Endometrium (tissue), 2 donors: ENCODE data around the gene RSRC2.
"Not testable (repeated sequence)": the region's sequence is repeated elsewhere in the genome, so short reads cannot be mapped to it uniquely, and the experiment has no call there.

Source experiments
- FAIRE-seq: peaks from 2 replicates; lab custom pipeline; 2012; peaks lifted over from hg19 to GRCh38; lab: Jason Lieb, UNC
- donor health status: control.
- donor health status: control.

Gene RSRC2

DNA sequence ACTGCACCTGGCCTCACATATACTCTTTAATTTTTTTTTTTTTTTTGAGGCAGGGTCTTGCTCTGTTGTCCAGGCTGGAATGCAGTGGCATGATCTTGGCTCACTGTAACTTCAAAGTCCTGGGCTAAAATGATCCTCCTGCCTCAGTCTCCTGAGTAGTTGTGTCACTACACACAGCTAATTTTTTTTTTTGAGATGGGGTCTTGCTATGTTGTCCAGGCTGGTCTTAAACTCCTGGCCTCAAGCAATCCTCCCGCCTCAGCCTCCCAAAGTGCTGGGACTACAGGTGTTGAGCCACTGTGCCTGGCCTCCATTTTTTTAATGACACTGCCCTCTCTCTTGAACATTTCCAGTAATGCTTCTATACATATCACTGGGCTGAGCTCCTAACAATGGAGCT is 42.4 kb downstream of the RSRC2 start:
- not testable (repeated sequence) for FAIRE-seq

DNA sequence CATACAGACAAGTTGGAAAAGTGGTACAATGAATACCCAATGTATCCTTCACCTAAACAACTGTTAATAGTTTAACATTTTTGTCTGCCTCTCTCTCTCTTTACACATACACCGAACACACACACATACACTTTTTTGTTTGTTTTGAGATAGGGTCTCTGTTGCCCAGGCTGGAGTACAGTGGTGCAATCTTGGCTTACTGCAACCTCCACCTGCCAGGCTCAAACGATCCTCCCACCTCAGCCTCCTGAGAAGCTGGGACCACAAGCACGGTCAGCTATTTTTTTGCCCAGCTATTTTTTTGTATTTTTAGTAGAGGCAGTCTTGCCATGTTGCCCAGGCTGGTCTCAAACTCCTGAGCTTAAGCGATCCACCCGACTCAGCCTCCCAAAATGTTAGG is 42.8 kb downstream of the RSRC2 start:
- FAIRE-seq, result no peak

DNA sequence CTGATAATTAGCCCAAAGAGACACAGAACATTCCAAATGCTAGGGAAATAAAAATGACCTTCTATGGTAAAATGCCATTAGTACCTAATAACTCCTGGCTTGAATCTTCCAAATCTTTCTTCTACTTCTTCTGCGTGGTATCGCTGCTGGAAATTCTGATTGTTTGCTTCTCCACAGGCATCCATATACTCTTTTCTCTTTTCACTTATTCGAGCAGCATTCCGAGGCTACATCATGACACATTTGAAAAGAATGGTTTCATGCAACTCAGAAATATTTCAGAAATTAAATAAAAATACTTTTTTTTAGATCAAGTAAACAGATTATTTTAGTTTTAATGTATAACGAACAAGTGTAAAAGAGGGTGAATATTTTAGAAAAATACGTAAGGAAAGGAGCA is 44.9 kb downstream of the RSRC2 start:
- no peak for FAIRE-seq

DNA sequence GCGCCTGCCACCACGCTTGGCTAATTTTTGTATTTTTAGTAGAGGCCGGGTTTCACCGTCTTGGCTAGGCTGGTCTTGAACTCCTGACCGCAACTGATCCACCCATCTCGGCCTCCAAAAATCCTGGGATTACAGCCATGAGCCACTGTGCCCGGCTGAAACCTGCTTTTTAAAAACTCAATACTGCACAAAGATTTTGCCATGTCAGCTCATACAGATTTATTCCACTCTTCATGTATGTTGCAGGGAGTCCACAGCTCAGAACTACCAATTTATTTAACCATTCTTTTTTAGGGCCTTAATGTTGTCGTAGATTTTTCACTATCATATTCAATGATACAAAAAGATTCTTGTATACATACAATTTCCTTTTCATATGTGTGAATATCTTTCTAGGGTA is 46.0 kb downstream of the RSRC2 start:
- FAIRE-seq, result no peak

DNA sequence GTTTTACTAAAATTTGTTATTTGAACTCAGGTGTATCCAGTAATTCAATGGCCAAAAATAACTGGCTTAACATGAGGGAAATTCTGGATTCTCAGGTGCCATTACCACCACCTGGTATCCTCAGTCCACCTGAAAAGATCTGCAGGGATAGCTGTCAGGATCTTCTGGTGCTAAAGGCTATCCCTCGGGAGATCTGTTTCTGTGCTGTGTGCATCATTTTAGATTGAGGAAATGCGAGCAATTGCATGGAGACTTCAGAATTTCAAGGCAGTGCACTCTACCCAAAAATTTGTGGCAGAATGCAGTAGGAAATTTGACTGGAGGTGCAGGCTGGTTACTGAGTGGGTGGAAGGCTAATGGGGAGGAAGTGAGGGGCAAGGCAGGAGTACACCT is 52.4 kb downstream of the RSRC2 start:
- no peak for FAIRE-seq

DNA sequence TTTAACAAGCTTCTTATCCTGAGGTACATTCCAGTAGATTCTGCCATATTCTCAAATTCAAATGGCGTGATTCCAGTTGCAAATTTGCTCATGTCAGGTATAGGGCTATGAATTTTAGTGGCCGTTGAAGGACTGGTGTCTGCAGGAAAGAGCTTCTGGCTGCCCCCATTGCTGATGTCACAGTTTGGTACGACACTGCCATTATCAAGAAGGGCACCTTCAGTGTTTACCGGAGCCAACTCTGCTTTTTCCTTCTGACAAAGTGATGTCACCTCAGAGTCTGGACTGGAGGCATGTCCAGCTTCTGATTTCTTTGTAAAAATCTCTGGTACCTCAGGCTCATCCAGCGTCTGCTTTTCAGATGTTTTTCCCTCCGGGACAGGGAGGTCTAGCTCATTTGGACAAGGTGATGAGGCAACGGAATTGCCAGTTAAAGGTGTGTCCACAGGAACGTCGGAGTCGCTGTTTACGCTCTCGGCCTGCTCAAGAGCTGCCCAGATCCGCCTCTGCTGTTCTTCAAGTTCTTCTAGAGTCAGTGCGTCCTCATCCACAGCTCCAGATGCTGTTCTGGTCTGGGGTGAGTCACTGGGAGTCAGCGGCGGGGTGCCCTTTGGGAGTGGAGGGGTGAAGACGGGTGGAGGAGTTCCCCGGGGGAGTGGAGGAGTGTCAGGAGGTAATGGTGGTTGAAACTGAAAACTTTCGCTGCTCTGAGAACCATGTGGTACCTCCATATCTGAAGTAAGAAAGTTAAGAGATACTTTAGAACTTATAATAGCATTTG is 53.0 kb downstream of the RSRC2 start:
- FAIRE-seq, result no peak

DNA sequence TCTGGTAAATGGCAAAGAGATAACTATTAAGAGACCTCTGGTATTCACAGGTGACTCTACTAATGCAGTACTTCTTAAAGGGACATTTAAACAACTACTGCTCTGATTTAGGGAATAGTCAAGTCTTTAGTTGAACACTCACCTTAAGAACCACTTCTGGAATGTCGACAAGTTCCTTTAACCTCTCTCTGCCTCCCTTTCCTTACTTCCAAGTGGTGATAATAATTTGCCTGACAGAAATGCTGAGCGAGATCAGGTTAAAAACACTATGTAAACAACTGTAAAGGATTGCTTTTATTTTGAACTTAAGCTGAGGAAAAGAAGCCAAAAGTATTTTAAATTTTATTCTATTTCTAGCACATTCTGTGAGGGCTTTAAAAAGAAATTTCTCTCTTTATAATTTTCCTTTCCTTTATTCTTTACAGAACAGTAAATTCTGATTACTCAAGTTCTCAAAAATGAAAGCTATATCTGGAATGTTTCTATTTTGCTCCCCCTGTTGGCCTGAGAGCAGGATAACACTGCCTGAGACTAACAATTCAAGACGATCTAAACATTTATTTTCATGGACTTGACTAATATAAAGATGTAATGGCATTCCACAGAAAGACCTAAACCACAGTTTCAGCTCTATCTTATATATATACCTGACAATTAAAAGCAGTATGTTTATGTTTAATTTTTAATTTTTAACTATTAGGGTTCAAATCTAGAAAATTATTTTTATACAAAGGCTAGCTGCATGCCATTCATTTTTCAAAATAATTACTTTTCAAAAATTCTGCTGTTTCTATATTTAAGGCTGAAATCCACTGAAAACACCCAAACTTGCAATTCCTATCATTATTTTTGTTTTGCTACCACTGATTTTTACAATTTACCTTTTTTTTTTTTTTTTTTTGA is 55.2 kb downstream of the RSRC2 start:
- peak; percentile 58 for FAIRE-seq

DNA sequence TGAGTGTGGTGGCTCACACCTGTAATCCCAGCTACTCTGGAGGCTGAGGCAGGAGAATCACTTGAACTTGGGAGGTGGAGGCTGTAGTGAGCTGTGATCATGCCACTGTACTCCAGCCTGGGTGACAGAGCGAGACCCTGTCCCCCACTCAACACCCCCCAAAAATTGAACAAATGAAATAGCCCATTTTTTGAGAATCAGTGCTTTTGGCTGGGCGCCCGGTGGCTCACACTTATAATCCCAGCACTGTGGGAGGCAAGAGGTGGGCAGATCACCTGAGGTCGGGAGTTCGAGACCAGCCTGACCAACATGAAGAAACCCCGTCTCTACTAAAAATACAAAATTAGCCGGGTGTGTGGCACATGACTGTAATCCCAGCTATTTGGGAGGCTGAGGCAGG is 56.2 kb downstream of the RSRC2 start:
- not testable (repeated sequence) for FAIRE-seq

DNA sequence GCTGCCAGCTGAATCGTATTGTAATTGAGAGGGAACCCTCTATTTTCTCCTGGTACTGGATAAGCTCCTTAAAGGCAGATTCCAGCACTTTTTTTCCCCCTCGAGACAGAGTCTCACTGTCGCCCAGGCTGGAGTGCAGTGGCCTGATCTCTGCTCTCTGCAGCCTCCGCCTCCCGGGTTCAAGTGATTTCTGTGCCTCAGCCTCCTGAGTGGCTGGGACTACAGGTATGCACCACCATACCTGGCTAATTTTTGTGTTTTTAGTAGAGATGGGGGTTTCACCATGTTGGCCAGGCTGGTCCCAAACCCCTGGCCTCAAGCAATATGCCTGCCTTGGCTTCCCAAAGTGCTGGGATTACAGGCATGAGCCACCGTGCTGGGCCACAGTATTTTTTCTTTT is 56.9 kb downstream of the RSRC2 start:
- FAIRE-seq, result not testable (repeated sequence)

DNA sequence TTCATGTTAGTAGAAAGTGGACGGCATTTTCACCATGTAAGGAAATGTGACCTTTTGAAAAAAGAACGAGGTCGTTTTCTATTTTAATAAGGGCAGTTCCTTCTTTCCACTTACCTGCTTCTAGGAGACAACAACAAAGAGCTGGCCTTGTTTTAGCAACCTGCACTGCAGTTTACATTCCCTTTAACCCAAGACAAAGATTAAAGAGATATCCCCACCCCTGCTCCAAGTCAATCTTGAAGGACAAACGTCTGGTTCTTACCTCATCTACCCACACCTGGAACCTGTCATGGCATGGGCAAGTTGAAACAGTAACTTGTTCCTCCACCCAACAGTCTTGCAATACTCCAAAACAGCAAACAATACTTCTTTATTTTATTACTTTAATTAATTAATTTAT is 58.8 kb downstream of the RSRC2 start:
- no peak for FAIRE-seq

DNA sequence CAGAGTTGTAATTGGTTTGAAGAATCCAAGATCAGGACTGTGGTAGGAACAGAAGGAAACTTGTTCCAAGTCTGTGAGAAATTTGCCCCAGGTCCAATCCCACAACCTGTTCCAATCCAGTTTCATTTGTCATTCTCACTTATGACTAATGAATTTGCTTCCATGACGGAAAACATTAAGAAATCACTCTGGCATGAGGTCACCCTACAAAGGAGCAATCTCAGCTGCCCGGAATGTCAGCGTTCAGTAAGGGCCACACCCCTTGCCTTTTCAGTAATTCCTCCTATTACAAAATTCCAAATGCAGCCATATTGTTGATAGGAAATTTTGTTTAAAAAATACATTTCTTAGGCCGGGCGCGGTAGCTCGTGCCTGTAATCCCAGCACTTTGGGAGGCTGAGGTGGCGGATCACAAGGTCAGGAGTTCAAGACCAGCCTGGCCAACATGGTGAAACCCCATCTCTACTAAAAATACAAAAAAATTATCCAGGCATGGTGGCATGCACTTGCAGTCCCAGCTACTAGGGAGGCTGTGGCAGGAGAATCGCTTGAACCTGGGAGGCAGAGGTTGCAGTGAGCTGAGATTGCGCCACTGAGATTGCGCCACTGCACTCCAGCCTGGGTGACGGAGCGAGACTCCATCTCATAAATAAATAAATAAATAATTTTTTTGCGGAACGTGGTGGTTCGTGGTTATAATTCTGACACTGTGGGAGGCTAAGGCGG is 62.3 kb downstream of the RSRC2 start:
- not testable (repeated sequence) for FAIRE-seq

DNA sequence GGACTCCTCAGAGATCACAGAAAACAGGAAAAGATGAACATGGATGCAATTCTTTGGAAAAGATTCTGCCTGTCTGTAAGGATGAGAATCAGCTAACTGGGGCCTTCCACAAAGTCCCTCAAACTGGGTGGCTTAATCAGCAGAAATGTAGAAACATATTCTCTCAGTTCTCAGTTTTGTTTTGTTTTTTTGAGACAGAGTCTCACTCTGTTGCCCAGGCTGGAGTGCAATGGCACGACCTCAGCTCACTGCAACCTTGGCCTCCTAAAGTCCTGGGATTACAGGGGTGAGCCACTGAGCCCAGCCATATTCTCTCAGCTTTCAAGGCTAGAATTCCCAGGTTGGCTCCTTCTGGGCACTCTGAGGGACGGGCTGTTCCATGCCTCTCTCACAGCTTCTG is 66.1 kb downstream of the RSRC2 start:
- no peak for FAIRE-seq

DNA sequence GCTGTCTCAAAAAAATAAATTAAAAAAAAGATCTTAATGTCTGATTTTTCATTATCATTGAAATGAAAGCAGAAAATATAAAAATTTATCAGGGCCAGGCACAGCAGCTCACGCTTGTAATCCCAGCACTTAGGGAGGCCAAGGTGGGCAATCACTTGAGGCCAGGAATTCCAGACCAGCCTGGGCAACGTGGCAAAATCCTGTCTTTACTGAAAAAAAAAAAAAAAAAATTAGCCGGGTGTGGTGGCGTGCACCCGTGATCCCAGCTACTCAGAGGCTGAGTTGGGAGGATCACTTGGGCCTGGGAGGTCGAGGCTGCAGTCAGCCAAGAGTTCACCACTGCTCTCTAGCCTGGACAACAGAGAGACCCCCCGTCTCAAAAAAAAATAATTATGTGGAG is 66.7 kb downstream of the RSRC2 start:
- no peak for FAIRE-seq

DNA sequence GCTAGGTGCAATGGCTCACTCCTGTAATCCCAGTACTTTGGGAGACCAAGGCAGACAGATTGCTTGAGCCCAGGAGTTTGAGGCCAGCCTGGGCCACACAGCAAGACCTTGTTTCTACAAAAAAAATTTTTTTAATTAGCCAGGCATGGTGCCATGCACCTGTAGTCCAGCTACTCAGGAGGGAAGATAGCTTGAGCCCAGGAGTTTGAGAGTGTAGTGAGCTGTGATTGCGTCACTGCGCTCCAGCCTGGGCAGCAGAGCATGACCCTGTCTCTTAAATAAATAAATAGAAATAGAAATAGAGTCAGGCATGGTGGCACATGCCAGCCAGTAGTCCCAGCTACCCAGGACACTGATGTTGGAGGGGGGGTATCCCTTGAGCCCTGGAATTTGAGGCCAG is 67.5 kb downstream of the RSRC2 start:
- FAIRE-seq, result no peak

DNA sequence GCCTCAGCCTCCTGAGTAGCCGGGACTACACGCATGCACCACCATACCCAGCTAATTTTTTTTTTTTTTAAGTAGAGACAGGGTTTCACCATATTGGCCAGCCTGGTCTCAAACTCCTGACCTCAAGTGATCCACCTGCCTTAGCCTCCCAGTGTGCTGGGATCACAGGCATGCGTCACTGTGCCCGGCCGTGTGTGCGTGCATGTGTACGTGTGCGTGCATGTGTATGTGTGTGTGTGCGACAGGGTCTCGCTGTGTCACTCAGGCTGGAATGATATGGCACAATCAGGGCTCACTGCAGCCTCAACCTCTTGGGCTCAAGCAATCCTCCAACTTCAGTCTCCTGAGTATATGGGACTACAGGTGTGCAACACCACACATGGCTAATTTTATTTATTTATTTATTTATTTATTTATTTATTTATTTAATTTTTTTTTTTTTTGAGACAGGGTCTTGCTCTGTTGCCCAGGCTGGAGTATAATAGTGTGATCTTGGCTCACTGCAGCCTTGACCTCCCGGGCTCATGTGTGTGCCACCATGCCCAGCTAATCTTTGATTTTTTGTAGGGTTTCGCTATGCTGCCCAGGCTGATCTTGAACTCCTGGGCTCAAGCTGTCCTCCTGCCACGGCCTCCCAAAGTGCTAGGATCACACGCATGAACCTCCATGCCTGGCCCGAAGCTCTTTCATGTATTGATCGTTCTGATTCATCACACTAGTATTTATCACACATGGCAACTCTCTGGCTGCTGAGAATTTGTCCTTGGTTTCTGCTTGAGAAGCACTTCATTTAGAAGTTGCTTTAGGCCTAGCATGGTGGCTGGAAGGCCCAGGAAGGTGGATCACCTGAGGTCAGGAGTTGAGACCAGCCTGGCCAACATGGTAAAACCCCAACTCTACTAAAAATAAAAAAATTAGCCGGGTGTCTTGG is 68.4 kb downstream of the RSRC2 start:
- FAIRE-seq, result no peak

DNA sequence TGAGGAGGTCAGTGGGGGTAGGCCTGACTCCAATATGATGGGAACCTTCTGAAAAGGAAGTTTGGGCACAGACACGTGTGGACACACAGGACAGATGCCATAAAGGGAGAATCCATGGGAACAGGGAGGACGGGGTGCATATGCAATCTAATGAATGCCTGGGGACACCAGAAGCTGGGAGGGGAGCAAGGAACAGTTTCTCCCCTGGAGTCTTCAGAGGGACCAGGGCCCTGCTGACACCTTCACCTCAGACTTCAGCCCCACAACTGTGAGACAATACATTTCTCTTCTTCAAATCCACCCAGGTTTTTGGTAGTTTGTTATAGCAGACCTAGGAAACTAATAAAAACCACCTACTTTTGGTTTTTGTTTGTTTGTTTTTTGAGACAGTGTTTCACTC is 69.1 kb downstream of the RSRC2 start:
- no peak for FAIRE-seq

DNA sequence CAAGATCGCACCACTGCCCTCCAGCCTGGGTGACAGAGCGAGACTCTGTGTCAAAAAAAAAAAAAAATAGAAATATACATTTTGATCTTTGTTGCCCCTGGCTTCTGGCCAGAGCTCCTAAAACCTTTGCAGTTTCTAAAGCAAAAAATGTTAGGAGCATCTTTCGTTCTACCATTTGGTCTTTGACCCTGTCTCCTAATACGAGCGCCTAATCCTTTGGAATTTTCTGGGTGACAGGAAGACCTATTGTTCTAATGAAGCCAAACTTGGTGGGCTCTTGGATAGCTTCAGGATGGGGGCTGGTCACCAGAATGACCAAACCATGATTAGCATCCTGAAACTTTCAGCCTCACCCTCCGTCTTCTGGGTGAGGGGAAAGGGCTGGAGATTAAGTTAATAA is 72.0 kb downstream of the RSRC2 start:
- FAIRE-seq, result no peak

DNA sequence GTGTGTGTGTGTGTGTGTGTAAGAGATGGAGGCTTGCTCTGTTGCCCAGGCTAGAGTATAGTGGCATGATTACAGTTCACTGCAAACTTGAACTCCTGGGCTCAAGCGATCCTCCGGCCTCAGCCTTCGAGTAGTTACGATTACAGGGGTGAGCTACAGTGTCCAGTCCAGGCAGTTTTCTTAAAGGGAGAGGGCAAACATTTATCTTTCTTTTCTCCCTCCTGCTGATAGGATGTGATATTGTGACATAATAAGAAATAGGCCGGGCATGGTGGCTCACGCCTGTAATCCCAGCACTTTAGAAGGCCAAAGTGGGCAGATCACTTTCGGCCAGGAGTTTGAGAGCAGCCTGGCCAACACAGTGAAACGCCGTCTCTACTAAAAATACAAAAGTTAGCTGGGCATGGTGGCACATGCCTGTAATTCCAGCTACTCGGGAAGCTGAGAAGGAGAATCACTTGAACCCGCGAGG is 72.5 kb downstream of the RSRC2 start:
- FAIRE-seq, result no peak
